ENCODE measurements around the gene TNRC18.
A peak's percentile ranks its signal among the peaks of the same experiment; 100 is the strongest.

TNRC18 gene

GRCh38 chr7:5388905-5389433 is 34.7 kb downstream of the TNRC18 start:
- no peak overlapping the region for H3K4me3 ChIP-seq (ENCODE audit: low read depth, low read length)
- TF ChIP-seq, protein P1, sequence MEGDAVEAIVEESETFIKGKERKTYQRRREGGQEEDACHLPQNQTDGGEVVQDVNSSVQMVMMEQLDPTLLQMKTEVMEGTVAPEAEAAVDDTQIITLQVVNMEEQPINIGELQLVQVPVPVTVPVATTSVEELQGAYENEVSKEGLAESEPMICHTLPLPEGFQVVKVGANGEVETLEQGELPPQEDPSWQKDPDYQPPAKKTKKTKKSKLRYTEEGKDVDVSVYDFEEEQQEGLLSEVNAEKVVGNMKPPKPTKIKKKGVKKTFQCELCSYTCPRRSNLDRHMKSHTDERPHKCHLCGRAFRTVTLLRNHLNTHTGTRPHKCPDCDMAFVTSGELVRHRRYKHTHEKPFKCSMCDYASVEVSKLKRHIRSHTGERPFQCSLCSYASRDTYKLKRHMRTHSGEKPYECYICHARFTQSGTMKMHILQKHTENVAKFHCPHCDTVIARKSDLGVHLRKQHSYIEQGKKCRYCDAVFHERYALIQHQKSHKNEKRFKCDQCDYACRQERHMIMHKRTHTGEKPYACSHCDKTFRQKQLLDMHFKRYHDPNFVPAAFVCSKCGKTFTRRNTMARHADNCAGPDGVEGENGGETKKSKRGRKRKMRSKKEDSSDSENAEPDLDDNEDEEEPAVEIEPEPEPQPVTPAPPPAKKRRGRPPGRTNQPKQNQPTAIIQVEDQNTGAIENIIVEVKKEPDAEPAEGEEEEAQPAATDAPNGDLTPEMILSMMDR (IDR thresholded peaks at IDR 0.05; ENCODE audit: low read depth, low read length) = no peak
- in situ Hi-C loops (cut with HindIII; ENCODE audit: low sequenced_read_pairs) = no loop called here
- no peak for DNase-seq (ENCODE audit: low read depth, low spot score)

DNA sequence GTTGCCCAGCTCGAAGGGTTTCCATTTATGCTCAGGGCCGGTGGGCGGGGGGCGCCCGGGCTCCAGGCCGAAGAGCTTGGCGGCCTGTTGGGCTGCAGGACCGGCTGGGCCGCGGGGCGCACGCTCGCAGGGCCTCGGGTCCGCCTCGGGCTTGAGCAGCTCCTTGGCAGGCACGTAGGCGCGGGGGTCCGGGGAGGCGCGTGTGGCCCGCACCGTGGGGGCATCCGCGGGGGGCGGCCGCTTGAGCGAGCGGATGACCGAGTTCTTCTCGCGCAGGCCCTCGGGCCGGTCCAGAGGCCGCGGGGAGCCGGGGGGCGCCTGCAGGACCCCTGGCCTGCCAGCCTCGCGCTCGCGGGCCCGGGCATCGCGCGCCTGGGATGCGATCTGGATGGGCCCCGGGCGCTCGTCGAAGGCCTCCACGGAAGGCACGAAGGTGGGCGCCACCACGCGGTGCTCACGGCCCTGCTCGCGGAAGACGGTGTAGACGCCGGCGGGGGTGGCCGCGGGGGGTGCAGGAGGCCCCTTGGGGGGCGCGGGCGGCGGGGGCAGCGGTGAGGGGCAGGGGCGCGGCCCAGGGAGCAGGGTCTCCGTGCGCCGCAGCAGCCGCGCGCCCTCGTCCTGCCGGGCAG is 35.2 kb downstream of the TNRC18 start:
- DNase-seq (ENCODE audit: low read depth, low spot score) = no peak
- in situ Hi-C loops (cut with HindIII; ENCODE audit: low sequenced_read_pairs) = no loop called here
- H3K4me3 ChIP-seq (ENCODE audit: low read depth, low read length) = no peak overlapping the region
- TF ChIP-seq, protein P1 (IDR thresholded peaks at IDR 0.05; ENCODE audit: low read depth, low read length) = no peak

- no peak for DNase-seq (ENCODE audit: low read depth, low spot score)
- H3K4me3 ChIP-seq (ENCODE audit: low read depth, low read length) = no peak overlapping the region
- TF ChIP-seq, protein P1 (IDR thresholded peaks at IDR 0.05; ENCODE audit: low read depth, low read length) = no peak
- in situ Hi-C loops (cut with HindIII; ENCODE audit: low sequenced_read_pairs) = no loop called here
Measured at GRCh38 chr7:5387711-5388245, 35.9 kb downstream of the TNRC18 start.

- no peak for DNase-seq (ENCODE audit: low read depth, low spot score)
- in situ Hi-C loops (cut with HindIII; ENCODE audit: low sequenced_read_pairs) = no loop called here
- H3K4me3 ChIP-seq (ENCODE audit: low read depth, low read length) = no peak overlapping the region
- TF ChIP-seq, protein P1 (IDR thresholded peaks at IDR 0.05; ENCODE audit: low read depth, low read length) = no peak
Measured at GRCh38 chr7:5384618-5385017, 39.0 kb downstream of the TNRC18 start.

- H3K4me3 ChIP-seq (ENCODE audit: low read depth, low read length) = no peak overlapping the region
- no peak for DNase-seq (ENCODE audit: low read depth, low spot score)
- TF ChIP-seq, protein P1 (IDR thresholded peaks at IDR 0.05; ENCODE audit: low read depth, low read length) = no peak
- in situ Hi-C loops (cut with HindIII; ENCODE audit: low sequenced_read_pairs) = no loop called here
Measured at GRCh38 chr7:5383314-5384098, 40.1 kb downstream of the TNRC18 start.

DNA sequence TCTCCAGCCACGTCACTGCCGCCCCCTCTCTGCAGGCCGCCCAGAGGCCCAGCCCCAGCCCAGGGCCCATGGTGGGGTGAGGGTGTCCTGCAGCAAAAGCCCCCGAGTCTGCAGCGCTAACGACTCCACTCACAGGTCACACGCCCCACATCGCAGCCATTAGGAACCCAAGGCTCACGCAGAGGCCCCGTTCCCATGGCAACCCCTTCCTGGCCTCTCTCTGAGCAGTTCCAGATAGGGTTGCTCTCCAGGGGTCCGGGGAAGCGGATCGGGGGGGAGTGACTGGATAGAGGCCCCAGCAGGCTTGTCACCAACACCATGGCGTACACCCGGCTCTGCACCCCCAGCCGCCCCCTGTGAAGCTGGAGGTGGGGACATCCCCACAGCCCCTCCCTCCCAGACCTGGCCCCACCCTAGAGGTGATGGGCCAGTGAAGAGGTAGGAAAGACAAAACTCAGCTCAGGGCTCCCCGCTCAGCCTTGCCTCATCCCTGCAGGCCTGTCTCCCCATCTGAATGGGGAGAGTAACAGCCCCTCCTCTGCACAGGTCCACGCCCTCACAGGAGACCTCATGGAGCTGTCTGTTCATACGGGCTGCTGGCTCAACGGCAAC is 41.2 kb downstream of the TNRC18 start:
- DNase-seq (ENCODE audit: low read depth, low spot score) = peak; percentile 50
- no peak overlapping the region for H3K4me3 ChIP-seq (ENCODE audit: low read depth, low read length)
- TF ChIP-seq, protein P1 (IDR thresholded peaks at IDR 0.05; ENCODE audit: low read depth, low read length) = no peak
- in situ Hi-C loops (cut with HindIII; ENCODE audit: low sequenced_read_pairs) = no loop called here
